Endothelial cell of umbilical vein (primary cell): ENCODE data around the gene NFATC1. TPM values are rescaled to one million over a fixed set of nuclear protein-coding genes. Genes with fewer than 3 reads are reported as not detected.

Source experiments
- BruUV-seq: library from RNA; stranded (reverse); fragments of 400-500 nt; replicated peaks from 2 replicates; lab custom pipeline; 2021; lab: Mats Ljungman, UMichigan
- CTCF ChIA-PET: fragments of 300-600, 350-600 bp; sonication (Branson Sonifier 250); formaldehyde crosslinking; loops from one replicate; lab custom pipeline; 2021; ENCODE audit warnings: antibody characterized with exemption, inconsistent platforms; lab: Charles Lee
- POLR2A ChIA-PET: fragments of 300-600, 350-600 bp; sonication (Branson Sonifier 250); formaldehyde crosslinking; loops from one replicate; lab custom pipeline; 2021; ENCODE audit warnings: antibody characterized with exemption, inconsistent platforms; lab: Charles Lee
- DNase-seq: peaks from one replicate; pipeline ENCODE4 v3.0.0-alpha.2; 2011; ENCODE audit warnings: low read depth, low spot score
- FAIRE-seq: peaks from 2 replicates; lab custom pipeline; 2011; peaks lifted over from hg19 to GRCh38; lab: Jason Lieb, UNC
- H2AFZ ChIP-seq: 2 replicates; pipeline ENCODE4 v1.6.0; 2012; ENCODE audit warnings: low read depth, low read length, control low read depth, inconsistent platforms
- H3K27ac ChIP-seq: 2 replicates; pipeline ENCODE4 v1.5.1; 2011; ENCODE audit warnings: low read depth, mild to moderate bottlenecking, control low read depth, low read length, moderate library complexity; ENCODE audit not compliant: insufficient read depth
- H3K27me3 ChIP-seq, 2 experiments: 2 replicates each; pipeline versions ENCODE4 v1.6.0 to v1.6.1; 2011; ENCODE audit warnings: low read length in 2 of 2, mixed read lengths in 1 of 2; ENCODE audit not compliant: control insufficient read depth in 2 of 2, insufficient read depth in 2 of 2
- H3K36me3 ChIP-seq, 2 experiments: 2 replicates in 1 of 2; 3 replicates in 1 of 2; pipeline ENCODE4 v1.5.1; 2011; ENCODE audit warnings: low read length in 2 of 2, mild to moderate bottlenecking in 1 of 2, moderate library complexity in 1 of 2; ENCODE audit not compliant: control insufficient read depth in 2 of 2, insufficient read depth in 2 of 2; ENCODE audit errors: extremely low read depth in 1 of 2
- H3K4me1 ChIP-seq: 3 replicates; pipeline ENCODE4 v1.5.1; 2011; ENCODE audit warnings: mild to moderate bottlenecking, low read length; ENCODE audit not compliant: control insufficient read depth, insufficient read depth; ENCODE audit errors: extremely low read depth
- H3K4me2 ChIP-seq: 2 replicates; pipeline ENCODE4 v1.6.1; 2011; ENCODE audit warnings: low read length, control low read depth, mixed read lengths; ENCODE audit not compliant: insufficient read depth
- H3K4me3 ChIP-seq, 3 experiments: fragments of 200-600 bp in 1 of 3; sonication (generic), shearing (Covaris generic) in 1 of 3; replicated peaks in 1 of 3; 2 replicates each; pipeline ENCODE4 v1.5.1; 2011 to 2016; ENCODE audit warnings: control low read depth in 3 of 3, low read length in 3 of 3, mild to moderate bottlenecking in 2 of 3, inconsistent platforms in 1 of 3, low read depth in 1 of 3, moderate library complexity in 1 of 3; ENCODE audit not compliant: insufficient read depth in 1 of 3
- H3K79me2 ChIP-seq: 2 replicates; pipeline ENCODE4 v1.6.0; 2012; ENCODE audit warnings: low read length, inconsistent platforms; ENCODE audit not compliant: control insufficient read depth, insufficient read depth
- H3K9ac ChIP-seq: replicated peaks from 2 replicates; pipeline ENCODE3; 2011; ENCODE audit warnings: low read length, control low read depth; ENCODE audit not compliant: insufficient read depth; ENCODE audit errors: extremely low read depth
- H3K9me1 ChIP-seq: replicated peaks from 3 replicates; pipeline ENCODE4 v1.6.0; 2011; ENCODE audit warnings: mild to moderate bottlenecking, low read length; ENCODE audit not compliant: control insufficient read depth, insufficient read depth; ENCODE audit errors: extremely low read depth
- H3K9me3 ChIP-seq: replicated peaks from 2 replicates; pipeline ENCODE4 v1.5.1; 2012; ENCODE audit warnings: low read length, inconsistent platforms; ENCODE audit not compliant: control insufficient read depth, insufficient read depth
- H4K20me1 ChIP-seq: replicated peaks from 2 replicates; pipeline ENCODE3; 2011; ENCODE audit warnings: mild to moderate bottlenecking, low read length; ENCODE audit not compliant: control insufficient read depth, insufficient read depth; ENCODE audit errors: extremely low read depth
- EZH2 ChIP-seq: IDR thresholded peaks from 2 replicates; pipeline ENCODE4 v1.6.1; 2012; ENCODE audit warnings: borderline replicate concordance, low read depth, mild to moderate bottlenecking, moderate library complexity, low read length, inconsistent platforms; ENCODE audit not compliant: severe bottlenecking
- FOS ChIP-seq: IDR thresholded peaks from 2 replicates; pipeline ENCODE4 v1.6.1; 2011; ENCODE audit warnings: mild to moderate bottlenecking, low read length, moderate library complexity, borderline replicate concordance; ENCODE audit not compliant: insufficient read depth
- GATA2 ChIP-seq: IDR thresholded peaks from 2 replicates; pipeline ENCODE4 v1.7.0; 2011; ENCODE audit warnings: low read depth, mild to moderate bottlenecking, moderate library complexity, mixed read lengths, low read length; ENCODE audit not compliant: insufficient read length, insufficient read depth
- POLR2A ChIP-seq: IDR thresholded peaks from 2 replicates; pipeline ENCODE4 v1.6.1; 2012; ENCODE audit warnings: low read depth, mild to moderate bottlenecking, control low read depth, low read length
- dilution Hi-C: fragments of 300-500 bp; cut with MboI; formaldehyde crosslinking; loops from one replicate; pipeline ENCODE4 v1.15.0; 2019; ENCODE audit warnings: low sequenced_read_pairs; ENCODE audit not compliant: extremely low pct_ligation_motif_present
- intact Hi-C: fragments of 100-400 bp; cut with micrococcal nuclease; formaldehyde crosslinking; loops from one replicate; pipeline ENCODE4 v1.10.0; 2022
- polyA plus RNA-seq, 4 experiments: library from polyadenylated mRNA; depleted of rRNA in 3 of 4; stranded (reverse) in 3 of 4; unstranded in 1 of 4; fragments of >200 nt; gene quantifications; 2 replicates each; pipeline versions ENCODE4 v1.2.1 to v1.2.3, GENCODE V29; 2011 to 2012; ENCODE audit warnings: missing spikeins in 1 of 4
- total RNA-seq: library from RNA; stranded (reverse); gene quantifications from 2 replicates; pipeline ENCODE4 v1.2.3, GENCODE V29; 2021

NFATC1 gene
- total and polyA plus RNA-seq, 2 donors (not counting 3 experiments of a cell fraction or from before 2014, with no cell fraction given): 11.1 to 30.0 TPM

- POLR2A ChIA-PET: no interaction called here
- DNase-seq: no peak
- CTCF ChIA-PET: interaction anchor here (2.7 kb wide), 1 partner anchor 12 kb away, joined by 6 read pairs; no protein-coding TSS in a partner anchor
- dilution Hi-C loops (no loop called here), intact Hi-C loops (no loop called here)
- Histone ChIP-seq H3K4me3 (no peak overlapping the region), H3K27ac (no peak overlapping the region), H2AFZ (no peak overlapping the region), H3K27me3 (no peaks in the 10 kb centered on the region), H3K79me2 (no peaks in the 10 kb centered on the region), H3K4me2 (no peak overlapping the region), H3K9me3 (no peaks in the 10 kb centered on the region), H3K9me1 (no peaks in the 10 kb centered on the region), H3K9ac (no peak overlapping the region), H3K36me3 (peaks cover 0 to 26% of the 10 kb centered on the region in 2 experiments), H4K20me1 (no peaks in the 10 kb centered on the region), H3K4me1 (no peaks in the 10 kb centered on the region)
- FAIRE-seq: no peak
- TF ChIP-seq GATA2: no peak
- no TSS peak for BruUV-seq
Observed at GRCh38 chr18:79471046-79471445, 75.3 kb downstream of the NFATC1 start.

DNA sequence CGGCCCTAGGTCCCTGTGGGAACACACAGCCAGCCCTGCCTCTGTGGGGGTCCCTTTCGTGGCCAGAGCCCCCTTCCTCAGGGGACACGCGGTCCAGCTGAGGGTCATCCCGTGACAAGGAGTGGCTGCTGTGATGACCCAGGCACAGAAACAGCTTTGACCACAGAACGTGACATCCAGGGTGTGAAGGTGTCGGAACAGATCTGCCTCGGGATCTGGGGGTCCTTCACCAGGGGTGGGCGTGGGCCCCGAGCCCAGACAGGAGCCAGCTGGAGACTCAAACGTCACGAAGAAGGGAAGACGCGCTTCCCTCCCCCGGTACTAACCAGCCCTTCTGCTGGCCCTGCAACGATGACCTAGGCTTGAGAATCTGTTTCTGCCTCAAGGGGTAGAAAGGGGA lies 75.9 kb downstream of the NFATC1 start:
- no peak for TF ChIP-seq FOS
- no peak for TF ChIP-seq EZH2
- no peak for TF ChIP-seq POLR2A
- H3K9me3 ChIP-seq: no peaks in the 10 kb centered on the region
- no peaks in the 10 kb centered on the region for H3K9me1 ChIP-seq
- FAIRE-seq (no peak), DNase-seq (no peak)
- no peak overlapping the region for H3K9ac ChIP-seq
- no peak overlapping the region for H3K4me2 ChIP-seq
- H3K36me3 ChIP-seq: peaks cover 0 to 26% of the 10 kb centered on the region in 2 experiments
- dilution Hi-C loops (no loop called here), intact Hi-C loops (no loop called here)
- POLR2A ChIA-PET: no interaction called here
- no peak overlapping the region for H3K27ac ChIP-seq
- no peaks in the 10 kb centered on the region for H3K27me3 ChIP-seq
- no peak overlapping the region for H3K4me3 ChIP-seq
- H4K20me1 ChIP-seq: no peaks in the 10 kb centered on the region
- no peaks in the 10 kb centered on the region for H3K4me1 ChIP-seq
- no peak overlapping the region for H2AFZ ChIP-seq
- BruUV-seq: no TSS peak
- CTCF ChIA-PET: interaction anchor here (2.7 kb wide), 1 partner anchor 13 kb away, joined by 6 read pairs; no protein-coding TSS in a partner anchor
- H3K79me2 ChIP-seq: no peaks in the 10 kb centered on the region
